GM23338 (cell line): Measurements from ENCODE around the gene CTDP1.

ENCODE experiments used
- CREB1 ChIP-seq: fragments of 250-450 bp; sonication (Bioruptor Pico); IDR thresholded peaks from 2 replicates; pipeline ENCODE4 v1.5.0; 2020; ENCODE audit warnings: low read depth, mild to moderate bottlenecking, moderate library complexity
- CTCF ChIP-seq, 2 experiments: fragments of 200-600 bp in 1 of 2; sonication (generic) in 1 of 2; conservative IDR thresholded peaks; 2 replicates each; pipeline versions ENCODE4 v1.5.1 to v1.6.1; 2016 to 2017; ENCODE audit warnings: antibody characterized with exemption in 2 of 2, low read depth in 2 of 2, mild to moderate bottlenecking in 2 of 2, moderate library complexity in 1 of 2
- ETS1 ChIP-seq: IDR thresholded peaks from 2 replicates; pipeline ENCODE4 v1.6.1; 2016; ENCODE audit warnings: antibody characterized with exemption
- EZH2 ChIP-seq: fragments of 200-600 bp; sonication (generic); IDR thresholded peaks from one replicate; pipeline ENCODE4 v1.8.0; 2017; ENCODE audit warnings: antibody characterized with exemption, mild to moderate bottlenecking, low read depth; ENCODE audit not compliant: unreplicated experiment
- EZH2phosphoT487 ChIP-seq: fragments of 200-600 bp; sonication (generic); IDR thresholded peaks from one replicate; pipeline ENCODE4 v1.8.1; 2018; ENCODE audit warnings: antibody characterized with exemption; ENCODE audit not compliant: unreplicated experiment
- POLR2AphosphoS5 ChIP-seq: IDR thresholded peaks from 2 replicates; pipeline ENCODE4 v1.6.1; 2016; ENCODE audit warnings: antibody characterized with exemption, low read depth
- REST ChIP-seq: IDR thresholded peaks from one replicate; pipeline ENCODE4 v1.6.1; 2018; ENCODE audit warnings: antibody characterized with exemption; ENCODE audit not compliant: unreplicated experiment
- STAT1 ChIP-seq: IDR thresholded peaks from one replicate; pipeline ENCODE4 v1.6.1; 2016; ENCODE audit warnings: antibody characterized with exemption; ENCODE audit not compliant: unreplicated experiment
- ZNF114 ChIP-seq: fragments of 250-450 bp; sonication (Bioruptor Pico); IDR thresholded peaks from 2 replicates; pipeline ENCODE4 v1.5.0; 2020; ENCODE audit warnings: mild to moderate bottlenecking, moderate library complexity
- ZNF331 ChIP-seq: fragments of 250-450 bp; sonication (Bioruptor Pico); IDR thresholded peaks from 2 replicates; pipeline ENCODE4 v1.5.0; 2020; ENCODE audit warnings: low read depth, mild to moderate bottlenecking, moderate library complexity

GRCh38 chr18:79747156-79747845 is 67.7 kb downstream of the CTDP1 start:
- TF ChIP-seq CTCF (conservative IDR thresholded peaks at IDR 0.05; ENCODE audit: low read depth in 2 of 2): peak; percentile 14 to 30; a peak in 2 of 4 replicates
- TF ChIP-seq POLR2AphosphoS5: no peak
- no peak for TF ChIP-seq EZH2
- no peak for TF ChIP-seq REST
- TF ChIP-seq ZNF331 (CRISPR knock-in tag): no peak
- no peak for TF ChIP-seq STAT1
- TF ChIP-seq CREB1 (CRISPR knock-in tag): no peak
- TF ChIP-seq EZH2phosphoT487: no peak
- no peak for TF ChIP-seq ZNF114
- TF ChIP-seq ETS1: no peak
